HCT116 (cell line): ENCODE data around the gene ZSCAN5B. TPM values are rescaled to one million over a fixed set of nuclear protein-coding genes. Genes with fewer than 3 reads are reported as not detected.

ENCODE experiments used
- ATAC-seq: fragments of 200-7000 bp; cut with Tn5 transposase; 2 replicates; pipeline ENCODE4 v1.9.1; 2020; ENCODE audit warnings: mild to moderate bottlenecking, moderate library complexity
- BruUV-seq: library from RNA; stranded (reverse); fragments of 400-500 nt; replicated peaks from 2 replicates; lab custom pipeline; 2021; lab: Mats Ljungman, UMichigan
- CTCF ChIA-PET: fragments of 300-600 bp; sonication (Branson Sonifier 250); formaldehyde crosslinking; loops from one replicate; lab custom pipeline; 2021; ENCODE audit warnings: antibody characterized with exemption; lab: Charles Lee
- POLR2A ChIA-PET: fragments of 300-600, 350-600 bp; sonication (Branson Sonifier 250); formaldehyde crosslinking; loops from one replicate; lab custom pipeline; 2021; ENCODE audit warnings: antibody characterized with exemption; lab: Charles Lee
- RAD21 ChIA-PET, 2 experiments: fragments of 300-600 bp; sonication (Branson Sonifier 250); formaldehyde crosslinking; loops; one replicate each; lab custom pipeline; 2023; ENCODE audit warnings: low total read pairs in 2 of 2; ENCODE audit not compliant: uncharacterized antibody in 2 of 2, unreplicated experiment in 2 of 2, low non-redundant PET in 1 of 2; lab: Charles Lee
- DNase-seq: peaks from one replicate; pipeline ENCODE4 v3.0.0-alpha.2; 2010; ENCODE audit warnings: low read depth, low spot score
- H2AFZ ChIP-seq: fragments of 200-600 bp; shearing (Covaris generic), sonication (generic); 2 replicates; pipeline ENCODE4 v1.6.1; 2017; ENCODE audit warnings: low read depth, mixed run types, mixed read lengths, antibody characterized with exemption, low read length; ENCODE audit not compliant: poor library complexity, severe bottlenecking
- H3K27ac ChIP-seq: 2 replicates; pipeline ENCODE4 v1.5.1; 2012; ENCODE audit warnings: low read depth, low read length
- H3K27me3 ChIP-seq: fragments of 200-600 bp; sonication (generic); 2 replicates; pipeline ENCODE4 v1.6.1; 2016; ENCODE audit warnings: mixed run types, low read length, mixed read lengths; ENCODE audit not compliant: insufficient read depth
- H3K36me3 ChIP-seq, 2 experiments: fragments of 200-500 bp in 1 of 2; fragments of 200-600 bp in 1 of 2; sonication (Bioruptor generic) in 1 of 2; sonication (generic) in 1 of 2; 2 replicates each; pipeline versions ENCODE4 v1.5.1 to v1.6.1; 2014 to 2016; ENCODE audit warnings: low read length in 2 of 2, inconsistent platforms in 1 of 2, mixed read lengths in 1 of 2, mixed run types in 1 of 2; ENCODE audit not compliant: insufficient read depth in 2 of 2, control insufficient read depth in 1 of 2
- H3K4me1 ChIP-seq, 2 experiments: fragments of 200-600 bp in 1 of 2; sonication (generic) in 1 of 2; 2 replicates each; pipeline versions ENCODE4 v1.5.1 to v1.6.1; 2012 to 2017; ENCODE audit warnings: low read length in 2 of 2, inconsistent platforms in 1 of 2, mild to moderate bottlenecking in 1 of 2, mixed read lengths in 1 of 2, mixed run types in 1 of 2, moderate library complexity in 1 of 2; ENCODE audit not compliant: insufficient read depth in 2 of 2, control insufficient read depth in 1 of 2
- H3K4me2 ChIP-seq: fragments of 200-600 bp; sonication (generic); 2 replicates; pipeline ENCODE4 v1.6.1; 2017; ENCODE audit warnings: mixed run types, low read length, mixed read lengths
- H3K4me3 ChIP-seq, 2 experiments: fragments of 200-600 bp in 1 of 2; sonication (generic) in 1 of 2; replicated peaks in 1 of 2; 2 replicates each; pipeline ENCODE4 v1.5.1; 2011 to 2016; ENCODE audit warnings: low read length in 2 of 2, control low read depth in 1 of 2, low read depth in 1 of 2, mild to moderate bottlenecking in 1 of 2, mixed read lengths in 1 of 2, mixed run types in 1 of 2
- H3K79me2 ChIP-seq: fragments of 200-600 bp; sonication (generic); 2 replicates; pipeline ENCODE4 v1.6.1; 2017; ENCODE audit warnings: mild to moderate bottlenecking, mixed run types, low read length, moderate library complexity, mixed read lengths; ENCODE audit not compliant: insufficient read depth
- H3K9ac ChIP-seq: fragments of 200-600 bp; sonication (generic); 2 replicates; pipeline ENCODE4 v1.6.1; 2016; ENCODE audit warnings: low read length, mixed read lengths
- H3K9me2 ChIP-seq: fragments of 200-600 bp; sonication (generic), shearing (Covaris generic); 2 replicates; pipeline ENCODE4 v1.6.1; 2017; ENCODE audit warnings: mixed run types, mild to moderate bottlenecking, moderate library complexity; ENCODE audit not compliant: insufficient read depth
- H3K9me3 ChIP-seq, 2 experiments: fragments of 200-500 bp in 1 of 2; fragments of 200-600 bp in 1 of 2; sonication (Bioruptor generic) in 1 of 2; sonication (generic) in 1 of 2; 2 replicates each; pipeline ENCODE4 v1.6.1; 2014 to 2017; ENCODE audit warnings: low read length in 2 of 2, mixed read lengths in 2 of 2, inconsistent platforms in 1 of 2, low read depth in 1 of 2, mild to moderate bottlenecking in 1 of 2, mixed run types in 1 of 2, moderate library complexity in 1 of 2; ENCODE audit not compliant: control insufficient read depth in 1 of 2, insufficient read depth in 1 of 2
- H4K20me1 ChIP-seq: fragments of 200-600 bp; sonication (generic), shearing (Covaris generic); 2 replicates; pipeline ENCODE4 v1.6.1; 2017; ENCODE audit warnings: mixed run types, mild to moderate bottlenecking, moderate library complexity; ENCODE audit not compliant: insufficient read depth
- EGR1 ChIP-seq: IDR thresholded peaks from 2 replicates; pipeline ENCODE4 v1.6.1; 2012; ENCODE audit warnings: low read depth
- ELF1 ChIP-seq: IDR thresholded peaks from 2 replicates; pipeline ENCODE4 v1.6.1; 2012; ENCODE audit warnings: low read depth, borderline replicate concordance
- EZH2 ChIP-seq: fragments of 200-600 bp; sonication (generic); IDR thresholded peaks from 2 replicates; pipeline ENCODE4 v1.6.1; 2017; ENCODE audit warnings: antibody characterized with exemption, mixed run types
- EZH2phosphoT487 ChIP-seq: fragments of 200-600 bp; IDR thresholded peaks from 2 replicates; pipeline ENCODE4 v1.6.1; 2018; ENCODE audit warnings: antibody characterized with exemption, borderline replicate concordance
- FOSL1 ChIP-seq: IDR thresholded peaks from 2 replicates; pipeline ENCODE4 v1.6.1; 2012; ENCODE audit warnings: low read depth
- JUND ChIP-seq: IDR thresholded peaks from 2 replicates; pipeline ENCODE4 v1.6.1; 2012
- POLR2AphosphoS5 ChIP-seq: IDR thresholded peaks from 2 replicates; pipeline ENCODE4 v1.6.1; 2011; ENCODE audit warnings: mild to moderate bottlenecking, low read depth, low read length, moderate library complexity
- SIN3A ChIP-seq: IDR thresholded peaks from 2 replicates; pipeline ENCODE4 v1.6.1; 2012; ENCODE audit warnings: low read depth
- SP1 ChIP-seq: IDR thresholded peaks from 2 replicates; pipeline ENCODE4 v1.6.1; 2012; ENCODE audit warnings: low read depth
- TCF7L2 ChIP-seq: IDR thresholded peaks from 2 replicates; pipeline ENCODE4 v1.7.0; 2011; ENCODE audit warnings: borderline replicate concordance, inconsistent platforms; ENCODE audit not compliant: insufficient read depth, insufficient read length; ENCODE audit errors: extremely low read depth
- YY1 ChIP-seq: IDR thresholded peaks from 2 replicates; pipeline ENCODE4 v1.6.1; 2011; ENCODE audit warnings: low read length, low read depth, moderate library complexity, mild to moderate bottlenecking; ENCODE audit not compliant: insufficient replicate concordance; ENCODE audit errors: extremely low read depth
- ZNF274 ChIP-seq: fragments of 200-500 bp; sonication (Bioruptor generic); IDR thresholded peaks from 2 replicates; pipeline ENCODE4 v1.6.1; 2014; ENCODE audit warnings: mild to moderate bottlenecking, low read depth, low read length, inconsistent platforms
- intact Hi-C: fragments of 100-400 bp; cut with micrococcal nuclease; formaldehyde crosslinking; loops from 2 replicates; pipeline ENCODE4 v1.10.0; 2022
- total RNA-seq: library from RNA; stranded (reverse); gene quantifications from one replicate; pipeline ENCODE4 v1.2.1, GENCODE V29; 2021; ENCODE audit not compliant: unreplicated experiment
- TF ChIP-seq, protein P1 (sequence below): IDR thresholded peaks from 2 replicates; pipeline ENCODE4 v1.6.1; 2012

Gene ZSCAN5B
- total RNA-seq, 1 experiment from 2014 or later = not detected

DNA sequence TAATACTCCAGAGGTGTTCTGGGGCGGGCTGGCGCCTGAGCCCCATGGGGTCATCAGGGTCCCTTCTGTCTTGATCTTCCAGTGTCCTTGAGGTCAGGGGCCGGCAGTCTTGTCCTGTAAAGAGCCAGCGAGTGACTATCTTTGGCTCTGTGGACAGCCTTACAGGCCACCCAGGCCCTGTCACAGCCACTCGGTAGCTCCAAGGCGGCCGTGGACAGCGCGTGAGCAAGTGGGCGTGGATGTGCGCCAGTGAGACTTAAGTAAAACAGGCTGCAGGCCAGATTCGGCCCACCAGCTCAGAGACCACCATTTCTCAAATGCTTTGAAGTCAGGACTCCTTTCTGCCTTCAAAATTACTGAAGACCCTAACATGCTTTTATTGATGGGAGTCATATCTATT is 52.8 kb downstream of the ZSCAN5B start:
- Histone ChIP-seq H2AFZ (no peak overlapping the region), H3K36me3 (no peaks in the 10 kb centered on the region), H4K20me1 (no peaks in the 10 kb centered on the region), H3K9ac (no peak overlapping the region), H3K9me2 (no peaks in the 10 kb centered on the region), H3K79me2 (no peaks in the 10 kb centered on the region; the same call in 1 of the 2 replicates), H3K4me3 (no peak overlapping the region), H3K27ac (no peak overlapping the region), H3K9me3 (no peaks in the 10 kb centered on the region), H3K4me1 (peaks cover 4 to 10% of the 10 kb centered on the region in 2 experiments), H3K27me3 (no peaks in the 10 kb centered on the region), H3K4me2 (no peak overlapping the region)
- ChIA-PET POLR2A (no interaction called here), RAD21 (no interaction called here), CTCF (no interaction called here)
- intact Hi-C loops = no loop called here
- no peak for DNase-seq
- ATAC-seq = no peak
- TF ChIP-seq FOSL1 = no peak
- no peak for TF ChIP-seq SP1
- TF ChIP-seq EGR1 = no peak
- TF ChIP-seq SIN3A = no peak
- no TSS peak for BruUV-seq

DNA sequence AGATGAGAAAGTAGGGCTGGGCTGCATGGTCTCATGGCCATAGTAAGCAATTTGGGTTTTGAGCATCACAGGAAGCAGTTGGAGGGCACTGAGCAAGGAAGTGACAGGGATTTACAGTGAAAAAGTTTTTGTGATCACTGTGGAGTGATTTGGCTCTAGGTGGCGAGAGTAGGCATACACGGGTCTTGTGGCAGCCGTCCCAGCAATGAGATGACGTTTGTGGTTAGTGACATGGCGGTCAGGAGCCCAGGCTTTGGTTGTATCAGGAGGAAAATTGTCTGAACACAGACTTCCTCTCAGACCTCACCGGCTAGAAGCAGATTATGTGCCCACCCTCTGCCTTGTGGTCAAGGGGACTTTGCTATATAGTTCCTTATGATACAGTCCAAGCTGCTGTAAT is 53.2 kb downstream of the ZSCAN5B start:
- H3K79me2 ChIP-seq = no peaks in the 10 kb centered on the region; the same call in 1 of the 2 replicates
- H3K36me3 ChIP-seq = no peaks in the 10 kb centered on the region
- no peak for TF ChIP-seq ELF1
- TF ChIP-seq JUND = no peak
- TF ChIP-seq, protein P1, sequence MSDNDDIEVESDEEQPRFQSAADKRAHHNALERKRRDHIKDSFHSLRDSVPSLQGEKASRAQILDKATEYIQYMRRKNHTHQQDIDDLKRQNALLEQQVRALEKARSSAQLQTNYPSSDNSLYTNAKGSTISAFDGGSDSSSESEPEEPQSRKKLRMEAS = no peak
- TF ChIP-seq TCF7L2 = no peak
- no peak for TF ChIP-seq EZH2phosphoT487
- TF ChIP-seq EZH2 = no peak
- TF ChIP-seq POLR2AphosphoS5 = no peak
- no peak for TF ChIP-seq YY1
- no peak for TF ChIP-seq SIN3A
- TF ChIP-seq ZNF274 = no peak
- intact Hi-C loops = no loop called here
- CTCF ChIA-PET = no interaction called here
- no peak overlapping the region for H2AFZ ChIP-seq
- POLR2A ChIA-PET = no interaction called here
- H3K4me2 ChIP-seq = no peak overlapping the region
- BruUV-seq = no TSS peak
- no peak for ATAC-seq
- no peaks in the 10 kb centered on the region for H3K27me3 ChIP-seq
- H3K4me1 ChIP-seq = peaks cover 6 to 12% of the 10 kb centered on the region in 2 experiments
- no peaks in the 10 kb centered on the region for H3K9me2 ChIP-seq
- H3K4me3 ChIP-seq = no peak overlapping the region
- no peak overlapping the region for H3K27ac ChIP-seq
- RAD21 ChIA-PET = no interaction called here
- H3K9me3 ChIP-seq = no peaks in the 10 kb centered on the region
- no peaks in the 10 kb centered on the region for H4K20me1 ChIP-seq
- no peak for DNase-seq
- no peak overlapping the region for H3K9ac ChIP-seq
